ENCODE data around the gene KIAA0040.

The KIAA0040 gene

DNA sequence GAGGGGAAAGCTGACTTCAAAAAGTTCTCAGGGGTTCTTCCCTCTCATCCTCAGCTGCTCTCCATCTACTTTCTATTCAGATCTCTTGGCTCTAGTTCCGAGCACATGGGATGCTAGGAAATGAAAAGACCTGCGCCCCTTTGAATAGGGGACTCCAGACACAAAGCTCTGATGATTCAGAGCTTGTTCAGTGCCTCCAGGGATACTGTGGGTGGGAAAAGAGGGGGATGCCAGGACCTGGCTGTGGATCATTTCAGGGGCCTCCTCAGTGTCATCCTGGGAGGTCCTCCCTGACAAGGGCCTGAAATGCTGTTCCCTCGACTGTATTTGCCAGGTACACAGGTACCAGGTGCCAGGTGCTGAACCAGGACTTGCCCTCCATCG is 943 bp upstream of the KIAA0040 start:
- TF ChIP-seq, protein P1, sequence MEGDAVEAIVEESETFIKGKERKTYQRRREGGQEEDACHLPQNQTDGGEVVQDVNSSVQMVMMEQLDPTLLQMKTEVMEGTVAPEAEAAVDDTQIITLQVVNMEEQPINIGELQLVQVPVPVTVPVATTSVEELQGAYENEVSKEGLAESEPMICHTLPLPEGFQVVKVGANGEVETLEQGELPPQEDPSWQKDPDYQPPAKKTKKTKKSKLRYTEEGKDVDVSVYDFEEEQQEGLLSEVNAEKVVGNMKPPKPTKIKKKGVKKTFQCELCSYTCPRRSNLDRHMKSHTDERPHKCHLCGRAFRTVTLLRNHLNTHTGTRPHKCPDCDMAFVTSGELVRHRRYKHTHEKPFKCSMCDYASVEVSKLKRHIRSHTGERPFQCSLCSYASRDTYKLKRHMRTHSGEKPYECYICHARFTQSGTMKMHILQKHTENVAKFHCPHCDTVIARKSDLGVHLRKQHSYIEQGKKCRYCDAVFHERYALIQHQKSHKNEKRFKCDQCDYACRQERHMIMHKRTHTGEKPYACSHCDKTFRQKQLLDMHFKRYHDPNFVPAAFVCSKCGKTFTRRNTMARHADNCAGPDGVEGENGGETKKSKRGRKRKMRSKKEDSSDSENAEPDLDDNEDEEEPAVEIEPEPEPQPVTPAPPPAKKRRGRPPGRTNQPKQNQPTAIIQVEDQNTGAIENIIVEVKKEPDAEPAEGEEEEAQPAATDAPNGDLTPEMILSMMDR (IDR thresholded peaks at IDR 0.05; ENCODE audit: insufficient read depth, low read depth, low read length, missing control alignments) = no peak

DNA sequence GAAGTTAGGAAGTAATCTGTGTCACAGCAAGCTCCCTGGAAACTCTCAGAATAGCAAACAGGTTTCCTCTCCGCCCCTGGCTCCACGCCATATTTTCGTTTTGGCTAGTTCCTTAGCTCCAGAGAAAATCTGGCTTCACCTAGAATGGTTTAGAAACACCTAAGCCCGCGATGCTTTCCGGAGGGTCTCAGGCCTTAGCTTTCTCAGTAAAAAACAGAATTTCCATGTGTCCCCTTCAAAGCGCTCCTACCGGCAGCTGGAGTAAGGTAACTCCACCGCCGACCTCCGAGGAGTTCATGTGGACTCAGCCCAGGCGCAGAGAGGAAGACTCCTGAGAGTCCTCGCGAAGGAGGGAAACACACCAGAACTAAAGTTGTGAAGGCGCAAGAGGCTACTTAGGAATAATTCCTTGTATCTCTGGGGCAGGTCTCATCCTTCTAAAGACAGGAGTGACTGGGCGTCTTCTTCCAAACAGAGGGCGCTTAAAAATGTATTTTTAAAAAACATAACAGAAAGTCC is 406 bp downstream of the KIAA0040 start:
- DNase-seq (ENCODE audit: low read depth) = peak; percentile 48
- TF ChIP-seq, protein P1 (IDR thresholded peaks at IDR 0.05; ENCODE audit: insufficient read depth, low read depth, low read length, missing control alignments) = no peak
- H3K4me3 ChIP-seq (ENCODE audit: low read length) = peak overlapping the region; percentile 63

More for the DNA sequence above, 943 bp upstream of the KIAA0040 start:
- peak; percentile 29 for DNase-seq (ENCODE audit: low read depth)
- no peak overlapping the region for H3K4me3 ChIP-seq (ENCODE audit: low read length)

DNA sequence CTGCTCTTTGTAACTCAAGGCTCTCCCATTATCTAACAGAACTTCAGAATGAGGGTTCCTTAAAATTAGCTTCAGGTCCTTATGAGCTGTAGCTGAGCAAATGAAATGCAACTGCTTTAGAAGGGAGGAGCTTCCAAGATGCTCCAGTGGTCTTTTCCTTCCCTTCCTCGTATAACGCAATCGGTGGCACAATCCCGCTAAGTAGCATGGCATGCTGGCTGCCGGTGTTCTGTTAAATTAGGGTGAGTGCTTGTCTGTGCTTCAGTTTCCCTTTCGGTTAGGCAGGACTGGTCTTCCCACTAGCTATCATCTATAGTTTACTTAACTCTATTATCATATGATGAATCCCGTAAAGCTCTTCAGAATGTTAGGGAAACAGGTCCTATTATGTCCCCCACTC is 917 bp downstream of the KIAA0040 start:
- DNase-seq (ENCODE audit: low read depth) = peak; percentile 39
- peak overlapping the region; percentile 63 for H3K4me3 ChIP-seq (ENCODE audit: low read length)
- TF ChIP-seq, protein P1 (IDR thresholded peaks at IDR 0.05; ENCODE audit: insufficient read depth, low read depth, low read length, missing control alignments) = no peak

DNA sequence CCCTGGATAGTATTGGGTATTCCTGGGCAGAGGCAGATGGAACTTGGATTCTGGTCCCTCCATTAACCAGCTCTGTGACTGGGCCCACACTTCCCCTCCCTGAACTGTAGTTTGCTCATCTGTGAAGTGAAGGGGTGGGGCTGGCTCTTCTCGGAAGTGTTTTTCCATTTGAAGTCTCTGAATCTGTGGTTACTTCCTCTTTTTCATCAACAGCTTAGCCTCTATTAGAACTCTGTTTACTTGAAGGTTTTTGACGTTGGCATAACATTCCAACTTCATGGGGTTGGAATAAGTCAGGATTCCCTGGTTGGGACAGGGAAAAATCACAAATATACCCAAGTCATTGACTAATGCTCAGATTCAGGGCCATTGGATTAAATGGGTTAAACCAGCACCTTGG is 3.6 kb downstream of the KIAA0040 start:
- DNase-seq (ENCODE audit: low read depth) = no peak
- H3K4me3 ChIP-seq (ENCODE audit: low read length) = no peak overlapping the region
- TF ChIP-seq, protein P1 (IDR thresholded peaks at IDR 0.05; ENCODE audit: insufficient read depth, low read depth, low read length, missing control alignments) = no peak

DNA sequence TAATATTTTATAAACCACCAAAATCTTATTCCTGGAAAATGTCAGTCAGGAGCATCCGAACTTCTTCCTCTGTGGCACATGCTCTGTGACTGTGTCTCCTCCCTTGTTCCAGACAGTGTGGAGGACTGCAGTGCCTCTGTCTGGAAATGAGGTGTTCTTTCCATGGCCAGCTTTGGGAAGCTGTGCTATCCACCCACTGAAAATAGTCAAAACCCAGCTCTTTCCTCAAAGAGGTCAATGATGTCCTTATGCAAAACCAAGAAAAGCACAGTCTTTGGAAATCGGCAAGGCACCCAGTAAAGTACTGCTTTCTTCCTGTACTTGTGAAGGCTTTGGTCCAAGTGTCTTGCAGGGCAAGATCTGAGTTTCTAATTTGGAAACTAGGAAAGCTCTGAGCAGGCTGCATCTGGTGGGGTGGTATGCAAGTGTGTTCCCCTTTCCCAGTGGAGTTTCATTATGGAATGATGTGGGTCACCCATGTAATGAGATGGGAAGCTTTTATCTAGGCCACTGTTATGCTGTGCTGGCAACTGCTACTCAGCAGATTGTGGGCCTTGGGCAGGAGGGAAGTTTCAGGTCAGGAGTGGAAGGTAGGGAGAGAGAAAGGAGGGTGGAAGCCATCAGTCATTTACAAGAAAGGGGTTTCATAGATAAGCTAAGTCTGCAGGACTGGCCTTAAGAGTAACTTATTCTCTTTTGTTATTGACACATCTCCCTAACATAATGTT is 6.0 kb downstream of the KIAA0040 start:
- no peak for DNase-seq (ENCODE audit: low read depth)
- H3K4me3 ChIP-seq (ENCODE audit: low read length) = no peak overlapping the region
- TF ChIP-seq, protein P1 (IDR thresholded peaks at IDR 0.05; ENCODE audit: insufficient read depth, low read depth, low read length, missing control alignments) = no peak

DNA sequence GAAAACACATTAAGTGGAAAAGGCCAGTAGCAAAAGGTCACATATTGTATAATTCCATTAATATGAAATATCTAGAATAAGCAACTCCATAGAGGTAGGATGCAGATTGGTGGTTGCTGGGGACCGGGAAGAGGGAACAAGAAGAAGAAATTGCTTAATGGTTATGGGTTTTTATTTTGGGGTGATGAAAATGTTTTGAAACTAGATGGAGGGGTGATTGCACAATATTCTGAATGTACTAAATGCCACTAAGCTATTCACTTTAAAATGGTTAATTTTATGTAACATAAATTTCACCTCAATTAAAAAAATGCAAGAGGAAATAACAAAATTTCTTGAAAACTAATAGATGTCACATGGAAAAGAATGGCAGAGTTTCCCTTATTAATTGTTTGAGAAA is 6.7 kb downstream of the KIAA0040 start:
- no peak overlapping the region for H3K4me3 ChIP-seq (ENCODE audit: low read length)
- no peak for DNase-seq (ENCODE audit: low read depth)
- TF ChIP-seq, protein P1 (IDR thresholded peaks at IDR 0.05; ENCODE audit: insufficient read depth, low read depth, low read length, missing control alignments) = no peak

DNA sequence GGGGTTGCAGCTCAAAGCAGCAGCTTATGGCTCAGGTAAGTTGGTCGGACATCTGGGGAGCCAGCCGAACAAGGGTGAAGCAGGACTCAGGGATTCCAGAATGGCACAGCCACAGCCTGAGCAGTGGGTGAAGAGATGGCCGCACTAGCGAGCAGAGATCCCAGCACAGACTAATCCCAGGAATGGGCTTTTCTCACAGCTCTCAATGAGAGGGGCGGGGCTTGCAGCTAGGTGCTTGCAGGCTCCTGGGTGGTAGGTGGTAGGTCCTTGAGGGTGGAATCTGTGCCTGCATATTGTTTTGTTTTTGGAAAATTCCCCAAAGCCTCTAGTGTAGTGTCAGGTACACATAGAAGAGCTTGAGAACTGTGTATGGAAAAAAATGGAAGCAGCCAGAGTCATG is 9.0 kb downstream of the KIAA0040 start:
- no peak overlapping the region for H3K4me3 ChIP-seq (ENCODE audit: low read length)
- TF ChIP-seq, protein P1 (IDR thresholded peaks at IDR 0.05; ENCODE audit: insufficient read depth, low read depth, low read length, missing control alignments) = no peak
- no peak for DNase-seq (ENCODE audit: low read depth)
